Stimulated activated CD8-positive, alpha-beta memory T cell treated with anti-CD3 and anti-CD28 coated beads, Interleukin-4, amount 100 ng/mL, for 4 hours (primary cell): Measurements from ENCODE around the gene TMCC3.

Experiments used
- DNase-seq, 2 donors: peaks; one replicate each; pipeline ENCODE4 v3.0.0-alpha.2; 2020; ENCODE audit warnings: low read depth in 2 of 2, low spot score in 1 of 2

TMCC3 gene

GRCh38 chr12:94674051-94674451, 23.7 kb upstream of the TMCC3 start:
- no peak for DNase-seq

DNA sequence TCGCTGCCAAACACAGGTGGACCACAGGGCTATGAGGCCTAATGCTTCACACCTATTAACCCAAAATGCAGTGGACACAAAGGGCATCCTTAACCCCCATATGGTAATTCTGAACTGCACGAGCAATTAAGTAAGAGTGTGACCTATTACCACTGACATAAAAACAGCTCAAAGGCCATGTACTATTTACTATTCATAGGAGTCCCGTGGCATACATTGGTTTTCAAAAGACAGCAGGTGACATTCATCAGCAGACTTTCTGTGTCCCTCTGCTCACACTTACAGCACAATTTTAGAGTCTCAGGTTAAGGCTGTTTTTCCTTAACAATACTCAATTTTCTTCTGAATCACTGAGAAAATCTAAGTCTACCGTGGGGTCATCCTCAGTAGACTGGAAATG, 23.1 kb upstream of the TMCC3 start:
- no peak for DNase-seq

- DNase-seq = no peak
Measured at GRCh38 chr12:94671917-94672316, 21.6 kb upstream of the TMCC3 start.

- no peak for DNase-seq
Measured at GRCh38 chr12:94670898-94671297, 20.5 kb upstream of the TMCC3 start.

DNA sequence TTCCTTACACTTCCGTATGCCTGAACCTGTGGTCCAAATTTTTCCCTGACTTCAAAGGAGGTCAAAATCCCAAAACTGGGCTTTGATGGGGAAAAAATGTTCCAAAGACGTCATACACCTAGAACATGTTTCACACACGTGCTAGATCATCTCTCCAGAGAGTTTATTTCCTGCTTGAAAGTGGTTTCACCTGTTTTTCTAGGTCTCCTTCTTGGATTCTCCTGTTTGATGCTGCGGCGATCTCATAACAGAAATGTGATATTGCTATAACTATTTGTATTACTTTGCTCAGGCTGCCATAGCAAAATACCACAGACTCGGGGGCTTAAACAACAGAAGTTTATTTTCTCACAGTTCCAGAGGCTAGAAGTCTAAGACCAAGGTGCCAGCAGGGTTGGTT, 19.7 kb upstream of the TMCC3 start:
- DNase-seq = no peak

DNA sequence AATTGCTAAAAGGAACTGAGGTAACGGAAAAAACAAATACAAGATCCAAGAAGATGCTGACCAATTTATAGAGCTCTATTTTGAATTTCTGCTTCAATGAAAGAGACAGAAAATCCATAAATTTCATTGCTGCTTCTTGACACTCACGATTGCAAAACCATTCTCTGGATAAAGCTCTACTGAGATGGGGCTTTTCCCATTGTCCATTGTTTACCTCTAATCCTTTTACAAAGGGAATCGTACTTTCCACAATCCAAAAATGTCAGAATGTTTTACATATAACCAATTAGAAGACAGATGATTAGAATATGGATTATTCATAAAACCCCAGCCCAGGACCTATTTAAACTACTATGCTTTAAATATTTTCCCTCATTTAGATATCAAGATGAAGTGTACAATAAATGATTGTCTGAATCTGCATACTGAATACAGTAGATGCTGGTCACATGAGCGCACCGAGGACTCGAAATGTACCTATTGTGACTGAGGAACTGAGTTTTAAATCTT, 16.7 kb upstream of the TMCC3 start:
- no peak for DNase-seq

GRCh38 chr12:94666158-94666557, 15.8 kb upstream of the TMCC3 start:
- no peak for DNase-seq

DNA sequence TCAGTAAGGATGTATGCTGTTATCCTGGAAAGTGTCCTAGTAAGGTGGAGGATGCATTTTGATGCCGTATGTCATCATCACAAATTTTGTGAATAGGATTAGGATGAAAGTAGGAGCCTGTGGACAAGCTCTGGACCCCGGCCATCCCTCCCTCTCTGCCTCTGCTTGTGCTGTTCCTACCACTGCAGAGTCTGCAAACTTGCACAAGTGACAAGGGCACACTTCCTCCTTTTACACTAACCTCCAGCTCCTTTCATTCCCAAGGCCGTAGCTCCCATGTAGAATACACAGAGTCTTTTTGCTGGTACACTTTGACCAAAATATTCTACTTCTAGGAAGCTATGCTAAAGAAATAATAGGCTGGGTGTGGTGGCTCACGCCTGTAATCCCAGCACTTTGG, 13.3 kb upstream of the TMCC3 start:
- DNase-seq = no peak

DNA sequence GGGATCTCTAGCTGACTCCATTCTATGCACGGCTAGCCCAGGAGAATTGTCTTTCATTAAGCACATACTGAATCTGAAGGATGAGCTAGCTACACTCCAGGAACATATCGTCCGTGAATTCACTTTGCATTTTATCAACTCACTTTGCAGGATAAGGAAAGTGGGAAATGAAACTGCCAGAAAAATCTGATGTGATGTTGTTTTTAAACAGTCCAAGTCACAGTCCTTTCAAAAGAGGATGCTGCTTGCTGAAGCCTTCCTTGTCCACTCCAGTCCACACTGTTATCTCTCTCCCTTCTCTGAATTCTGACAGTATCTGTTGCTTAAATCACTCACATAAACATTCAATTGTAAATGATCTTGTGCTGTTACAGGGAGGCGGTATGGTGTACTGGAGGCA, 12.7 kb upstream of the TMCC3 start:
- no peak for DNase-seq

- DNase-seq = no peak
Measured at GRCh38 chr12:94660436-94660835, 10.1 kb upstream of the TMCC3 start.

GRCh38 chr12:94659346-94659930, 9.1 kb upstream of the TMCC3 start:
- DNase-seq = no peak

GRCh38 chr12:94658931-94659330, 8.6 kb upstream of the TMCC3 start:
- DNase-seq = no peak

DNA sequence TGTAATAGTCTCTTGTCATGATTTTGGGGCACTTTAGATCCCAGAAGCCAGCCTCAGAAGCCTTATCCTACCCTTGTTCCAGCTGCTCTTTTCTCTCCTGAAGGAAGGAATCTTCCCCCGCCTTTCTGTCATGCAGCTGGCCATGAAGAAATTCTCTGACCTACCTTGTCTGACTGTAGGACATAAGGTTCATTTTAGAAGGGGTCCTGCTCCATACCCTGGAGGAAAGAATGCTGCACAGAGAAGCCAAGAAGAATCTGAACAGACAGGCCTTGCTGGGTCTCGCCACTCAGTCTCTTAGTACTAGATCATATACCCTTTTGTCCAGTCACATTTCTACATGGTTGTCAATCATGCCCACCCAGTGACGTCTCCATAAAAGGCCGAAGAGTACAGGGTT, 6.2 kb upstream of the TMCC3 start:
- DNase-seq = no peak

GRCh38 chr12:94649349-94650142, 811 bp downstream of the TMCC3 start:
- no peak for DNase-seq

- no peak for DNase-seq
Measured at GRCh38 chr12:94648578-94648977, 1.8 kb downstream of the TMCC3 start.

GRCh38 chr12:94644141-94644979, 6.0 kb downstream of the TMCC3 start:
- no peak for DNase-seq

DNA sequence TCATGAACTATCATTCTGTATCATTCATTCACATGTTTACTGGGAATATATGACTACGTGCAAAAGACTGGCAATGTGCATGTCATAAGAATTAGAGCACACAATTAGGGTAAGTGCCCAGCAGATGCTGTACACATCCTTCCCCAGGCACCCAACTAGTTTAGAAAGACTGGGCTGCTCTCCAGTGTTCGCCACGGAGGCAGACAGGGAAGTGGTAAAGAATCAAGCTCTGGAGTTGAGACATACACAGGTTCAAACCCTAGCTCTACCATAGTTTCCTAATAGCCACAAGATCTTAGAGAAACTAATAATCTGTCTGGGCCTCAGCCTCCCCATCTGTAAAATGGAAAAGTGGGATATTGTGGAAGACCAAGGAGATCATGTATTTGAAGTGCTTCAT, 6.8 kb downstream of the TMCC3 start:
- no peak for DNase-seq

- no peak for DNase-seq
Measured at GRCh38 chr12:94641283-94641682, 9.1 kb downstream of the TMCC3 start.

- no peak for DNase-seq
Measured at GRCh38 chr12:94640134-94640928, 10.0 kb downstream of the TMCC3 start.

- DNase-seq = no peak
Measured at GRCh38 chr12:94638521-94638920, 11.8 kb downstream of the TMCC3 start.
